Stimulated activated CD4-positive, alpha-beta T cell treated with anti-CD3 and anti-CD28 coated beads, Interleukin-4, amount 100 ng/mL, for 48 hours (primary cell): ENCODE data around the gene FAM200B.

ENCODE experiments used
- DNase-seq, 2 donors: peaks; one replicate each; pipeline ENCODE4 v3.0.0-alpha.2; 2020; ENCODE audit warnings: low read depth in 2 of 2

The FAM200B gene

DNA sequence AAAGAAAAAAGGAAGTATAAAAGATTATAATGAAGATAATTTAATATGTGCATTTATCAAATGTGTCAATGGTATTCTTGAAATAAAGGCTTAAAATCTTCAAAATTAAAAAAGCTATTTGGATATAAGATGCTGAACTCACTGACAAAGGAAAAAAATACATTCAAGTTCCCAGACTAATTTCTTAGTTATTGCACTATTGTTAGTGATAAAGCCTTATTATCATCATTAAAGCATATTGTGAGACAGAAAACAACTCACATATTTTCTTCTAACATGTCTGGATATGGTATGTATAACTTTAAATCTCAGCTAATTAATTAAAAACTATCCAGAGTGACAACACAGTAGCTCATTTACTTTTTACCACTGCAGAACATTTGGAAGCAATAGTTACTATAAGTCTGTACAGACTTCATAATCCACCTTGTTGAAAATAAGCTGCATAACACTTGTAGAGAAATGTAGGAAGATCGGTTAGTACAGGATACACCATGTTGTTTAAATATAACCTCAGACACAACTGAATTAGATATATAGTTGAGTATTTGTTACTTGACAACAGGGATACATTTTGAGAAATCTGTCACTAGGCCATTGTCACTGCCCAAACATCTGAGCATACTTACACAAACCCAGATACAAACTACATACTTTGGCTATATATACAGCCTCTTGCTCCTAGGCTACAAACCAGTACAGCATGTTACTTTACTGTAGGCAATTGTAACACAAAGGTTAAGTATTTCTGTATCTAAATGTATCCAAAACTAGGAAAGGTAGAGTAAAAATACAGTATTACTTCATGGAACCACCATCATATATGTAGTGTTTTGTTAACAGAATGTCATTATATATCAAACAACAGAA, 12.8 kb upstream of the FAM200B start:
- DNase-seq, result no peak

DNA sequence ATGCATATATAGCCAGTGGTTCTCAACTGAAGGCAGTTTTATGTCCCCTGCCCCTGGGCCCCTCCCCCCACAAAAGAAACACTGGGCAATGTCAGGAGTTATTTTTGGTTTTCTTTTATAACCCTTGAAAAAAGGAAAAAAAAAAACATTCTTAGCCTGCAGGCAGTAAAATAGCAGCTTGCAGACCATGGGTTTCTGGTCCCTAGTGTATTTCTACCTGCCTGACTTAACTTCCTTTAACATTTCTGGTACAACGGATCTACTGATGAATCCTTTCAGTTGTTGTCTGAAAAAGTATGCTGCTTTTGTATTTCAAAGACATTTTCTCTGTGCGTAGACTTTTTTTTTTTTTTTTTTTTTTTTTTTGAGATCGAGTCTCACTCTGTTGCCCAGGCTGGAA, 11.1 kb upstream of the FAM200B start:
- no peak for DNase-seq

- no peak for DNase-seq
These were observed 9.5 kb upstream of the FAM200B start for GRCh38 chr4:15672101-15672500.

DNA sequence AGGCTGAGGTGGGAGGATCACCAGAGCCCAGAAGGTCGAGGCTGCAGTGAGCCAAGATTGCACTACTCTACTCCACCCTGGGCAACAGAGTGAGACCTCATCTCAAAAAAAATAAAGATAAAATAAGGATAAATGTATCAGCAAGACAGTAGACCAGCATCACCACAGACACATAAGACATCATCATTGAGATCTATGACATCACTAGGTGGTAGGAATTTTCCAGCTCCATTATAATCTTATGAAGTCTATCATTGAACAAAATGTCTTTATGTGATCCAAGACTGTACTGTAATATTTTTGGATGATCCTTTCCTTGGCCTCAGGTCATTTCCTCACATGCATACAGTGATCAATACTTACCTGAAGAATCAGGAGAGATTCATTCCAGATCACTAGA, 8.3 kb upstream of the FAM200B start:
- no peak for DNase-seq

DNA sequence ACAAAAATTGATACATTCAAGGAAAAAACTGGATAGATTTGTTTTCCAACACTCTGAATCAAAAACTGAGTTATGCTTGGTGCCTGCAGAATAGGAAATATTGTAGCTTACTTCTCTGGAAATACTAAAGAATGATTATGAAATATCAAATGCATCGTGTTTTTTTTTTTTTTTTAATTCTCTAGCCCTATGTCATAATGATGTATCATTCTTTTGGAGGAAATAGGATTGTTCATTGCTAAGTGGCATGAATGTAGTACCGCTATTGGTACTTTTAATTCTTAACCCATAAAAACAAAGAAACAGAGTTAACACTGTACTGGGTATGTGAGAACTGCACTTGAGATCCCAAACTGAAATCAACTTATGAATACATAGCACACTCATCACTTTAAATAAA, 7.6 kb upstream of the FAM200B start:
- DNase-seq, result no peak

- no peak for DNase-seq
These were observed 6.7 kb upstream of the FAM200B start for GRCh38 chr4:15674926-15675325.

DNA sequence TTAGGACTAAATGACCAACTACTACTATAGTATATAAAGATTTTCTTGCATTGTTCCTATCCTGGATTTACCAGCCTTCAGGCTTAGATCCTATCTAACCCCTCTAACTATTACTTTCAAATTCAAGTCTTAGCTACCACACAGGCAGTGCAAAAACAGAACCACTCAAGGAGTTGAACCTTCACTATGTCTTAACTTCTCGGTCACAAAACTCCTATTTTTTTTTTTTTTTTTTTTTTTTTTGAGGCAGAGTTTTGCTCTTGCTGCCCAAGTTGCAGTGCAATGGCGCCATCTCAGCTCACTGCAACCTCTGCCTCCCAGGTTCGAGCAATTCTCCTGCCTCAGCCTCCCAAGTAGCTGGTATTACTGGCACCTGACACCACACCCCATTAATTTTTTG, 6.3 kb upstream of the FAM200B start:
- DNase-seq, result no peak

- no peak for DNase-seq
These were observed 5.6 kb upstream of the FAM200B start for GRCh38 chr4:15676039-15676438.

DNA sequence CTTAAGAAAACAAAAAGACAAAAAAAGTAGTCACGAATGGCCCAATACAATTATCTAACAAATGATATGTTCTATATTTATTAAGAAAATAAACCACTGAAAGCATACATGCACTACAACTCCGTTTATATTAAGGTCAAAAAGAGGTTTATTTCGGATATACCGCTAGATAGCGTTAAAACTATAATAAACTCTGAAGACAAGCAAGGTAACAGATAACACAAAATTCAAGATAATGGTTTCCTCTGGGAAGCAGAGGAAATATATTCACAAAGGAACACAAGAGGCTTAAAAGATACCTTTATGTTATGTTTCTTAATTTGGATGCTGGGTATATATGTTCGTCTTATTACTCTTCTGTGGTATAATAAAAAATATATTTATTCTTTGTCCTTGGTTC, 4.7 kb upstream of the FAM200B start:
- DNase-seq, result no peak

GRCh38 chr4:15677507-15677988, 4.1 kb upstream of the FAM200B start:
- DNase-seq, result no peak

GRCh38 chr4:15681067-15681371, 608 bp upstream of the FAM200B start:
- no peak for DNase-seq

DNA sequence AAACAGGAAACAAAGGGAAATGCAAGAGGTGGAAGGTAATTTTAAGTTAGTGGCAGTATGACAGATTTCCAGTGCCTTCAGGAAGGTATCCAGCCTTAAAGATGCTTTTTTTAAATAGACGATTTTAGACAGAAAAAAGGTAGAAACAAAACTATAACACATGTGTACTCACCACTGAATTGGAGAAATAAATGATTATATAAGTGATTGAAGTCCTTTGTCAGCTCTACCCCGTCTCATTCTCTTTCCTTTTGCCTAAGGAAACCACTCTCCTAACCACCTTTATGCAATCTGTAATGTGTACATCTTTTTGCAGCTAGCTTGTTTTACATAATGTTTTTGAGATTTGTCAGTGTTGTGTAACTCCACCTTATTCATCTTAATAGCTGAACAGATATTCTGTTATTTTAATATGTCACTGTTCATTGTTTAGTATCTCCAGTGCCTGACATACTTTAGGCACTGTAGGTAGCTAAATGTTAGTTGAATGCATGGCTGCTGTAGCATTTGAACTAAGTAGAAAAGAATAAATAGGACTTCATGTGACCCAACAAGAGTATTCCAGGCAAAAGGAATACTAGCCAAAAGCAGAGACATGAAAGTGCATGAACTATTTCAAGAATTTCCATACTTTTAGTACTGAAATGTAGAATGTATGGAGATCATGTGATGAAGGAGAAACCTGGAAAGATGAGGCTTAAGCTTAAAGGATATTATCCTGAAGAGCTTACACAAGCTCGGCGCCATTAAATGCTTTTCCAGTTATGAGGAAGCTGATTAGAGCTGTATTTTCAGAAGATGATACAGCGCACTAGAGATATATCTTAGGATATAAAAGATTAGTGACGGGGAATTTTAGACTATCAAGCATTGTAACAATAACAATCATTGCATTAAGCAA, 865 bp downstream of the FAM200B start:
- DNase-seq, result no peak

- no peak for DNase-seq
These were observed 1.5 kb downstream of the FAM200B start for GRCh38 chr4:15683143-15683495.

DNA sequence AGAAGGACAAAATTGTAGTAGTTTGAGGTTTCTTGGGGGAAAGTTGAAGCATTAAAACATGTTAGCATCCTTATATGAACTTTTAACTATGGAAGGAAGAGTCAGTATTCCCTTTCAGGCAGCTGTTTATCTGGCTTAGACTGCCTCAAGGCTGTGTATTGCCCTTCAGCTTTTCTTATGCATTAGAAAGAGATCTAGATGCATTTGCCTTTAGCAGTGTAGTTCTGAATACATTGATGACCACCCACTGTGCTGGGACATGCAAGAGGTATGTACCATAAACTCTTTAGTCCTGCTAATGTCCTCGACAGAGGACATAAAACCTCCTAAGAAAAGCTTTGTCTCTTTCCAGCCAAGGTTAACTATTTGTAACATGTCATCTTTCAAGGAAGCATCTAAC, 2.9 kb downstream of the FAM200B start:
- DNase-seq, result no peak

DNA sequence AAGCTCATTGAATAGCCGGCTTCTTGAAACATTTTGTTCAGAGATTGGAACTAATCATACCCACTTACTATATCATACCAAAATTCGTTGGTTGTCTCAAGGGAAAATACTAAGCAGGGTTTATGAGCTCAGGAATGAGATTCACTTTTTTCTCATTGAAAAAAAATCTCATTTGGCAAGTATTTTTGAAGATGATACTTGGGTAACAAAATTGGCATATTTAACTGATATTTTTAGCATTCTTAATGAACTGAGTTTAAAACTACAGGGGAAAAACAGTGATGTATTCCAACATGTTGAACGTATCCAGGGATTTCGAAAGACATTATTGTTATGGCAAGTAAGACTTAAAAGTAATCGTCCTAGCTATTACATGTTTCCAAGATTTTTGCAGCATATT, 6.4 kb downstream of the FAM200B start:
- DNase-seq, result no peak

DNA sequence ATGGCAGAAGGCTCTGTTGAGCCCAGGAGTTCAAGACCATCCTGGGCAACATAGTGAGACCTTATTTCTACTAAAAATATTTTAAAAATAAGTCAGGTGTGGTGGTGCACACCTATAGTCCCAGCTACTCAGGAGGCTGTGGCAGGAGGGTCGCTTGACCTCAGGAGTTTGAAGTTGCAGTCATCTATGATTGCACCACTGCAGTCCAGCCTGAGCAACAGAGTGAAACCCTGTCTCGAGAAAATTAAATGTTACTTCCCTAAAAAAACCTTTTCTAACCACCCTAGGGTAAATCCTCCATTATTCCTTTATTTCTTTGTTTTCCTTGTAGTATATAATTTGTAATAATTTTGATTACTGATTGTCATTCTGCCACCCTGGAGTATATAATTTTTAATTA, 7.9 kb downstream of the FAM200B start:
- no peak for DNase-seq

GRCh38 chr4:15690020-15690809, 8.6 kb downstream of the FAM200B start:
- no peak for DNase-seq

DNA sequence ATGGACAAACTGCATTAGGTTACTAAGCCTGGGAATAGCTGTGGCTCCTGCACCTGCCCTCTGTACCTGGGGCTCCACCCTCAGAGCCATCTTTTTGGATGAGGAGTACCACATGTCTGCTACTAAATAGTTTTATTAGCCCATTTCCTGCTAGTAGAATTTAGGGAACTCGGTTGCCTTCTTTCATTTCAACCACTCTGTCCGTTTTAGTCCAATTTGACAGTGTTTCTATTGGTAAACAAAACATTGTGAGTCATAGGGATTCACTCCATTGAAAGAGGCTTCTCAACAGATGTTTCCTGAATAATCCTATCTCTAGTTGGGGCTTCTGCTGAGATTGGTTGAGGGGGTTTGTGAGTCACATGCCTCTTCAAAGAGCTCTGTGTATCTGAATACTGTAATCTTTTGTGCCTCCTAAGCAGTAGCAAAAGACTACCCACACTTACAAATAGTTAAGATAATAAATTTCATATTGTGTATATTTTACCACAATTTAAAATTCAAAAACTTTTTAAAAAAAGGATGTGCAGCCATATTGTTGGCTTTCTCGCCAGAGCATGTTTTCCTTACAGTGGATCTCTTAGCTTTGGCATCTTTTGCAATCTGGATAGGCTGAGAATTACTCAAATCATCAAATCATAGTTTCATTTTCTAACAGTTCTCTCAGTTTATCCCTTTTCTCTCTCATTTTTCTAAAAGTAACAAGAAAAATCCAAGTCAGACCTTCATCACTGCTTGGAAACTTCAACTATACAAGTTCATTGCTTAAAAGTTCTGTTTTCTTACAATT, 9.9 kb downstream of the FAM200B start:
- no peak for DNase-seq

DNA sequence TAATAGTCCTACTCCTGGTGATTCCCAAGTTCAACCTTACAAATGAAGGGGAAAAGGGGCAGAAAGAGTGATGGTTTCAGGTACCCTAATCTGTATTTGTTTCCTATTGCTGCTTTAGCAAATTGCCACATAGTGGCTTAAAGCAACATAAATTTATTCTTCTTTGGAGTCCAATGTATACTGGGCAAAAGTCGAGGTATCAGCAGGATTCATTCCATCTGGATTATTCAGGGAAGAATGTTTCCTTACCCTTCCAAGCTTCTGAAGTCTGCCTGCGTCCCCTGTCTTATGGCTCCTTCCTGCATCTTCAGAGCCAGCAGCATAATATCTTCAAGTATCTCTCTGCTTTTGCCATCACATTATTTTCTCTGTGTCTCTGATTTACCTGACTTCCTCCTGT, 11.0 kb downstream of the FAM200B start:
- no peak for DNase-seq

DNA sequence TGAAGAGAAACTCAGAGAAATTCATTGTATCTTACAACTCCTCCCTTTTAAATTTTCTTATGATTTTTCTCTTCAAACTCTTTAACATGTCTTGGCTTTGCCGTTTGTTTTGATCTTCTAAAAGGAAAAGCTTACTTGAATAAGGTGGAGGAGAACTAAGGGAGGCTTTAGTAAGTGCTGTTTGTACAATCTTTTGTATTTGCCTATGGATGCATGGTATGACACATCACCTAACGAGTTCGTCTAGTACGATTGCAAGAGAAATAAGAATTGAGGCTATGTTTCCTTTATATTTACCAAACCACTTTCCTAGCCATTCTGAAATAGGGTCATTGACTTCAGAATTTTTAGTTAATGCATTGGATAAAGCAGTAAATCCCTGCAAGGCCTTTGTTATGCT, 12.8 kb downstream of the FAM200B start:
- DNase-seq, result no peak

GRCh38 chr4:15695240-15695699, 13.6 kb downstream of the FAM200B start:
- no peak for DNase-seq
